GM18909 (cell line): ENCODE results near the gene PADI1.

Experiments used
- ATAC-seq: cut with Tn5 transposase; IDR thresholded peaks from one replicate; pipeline ENCODE4 v1.9.1; 2021; ENCODE audit warnings: mild to moderate bottlenecking; ENCODE audit not compliant: unreplicated experiment, poor library complexity

PADI1 gene

DNA sequence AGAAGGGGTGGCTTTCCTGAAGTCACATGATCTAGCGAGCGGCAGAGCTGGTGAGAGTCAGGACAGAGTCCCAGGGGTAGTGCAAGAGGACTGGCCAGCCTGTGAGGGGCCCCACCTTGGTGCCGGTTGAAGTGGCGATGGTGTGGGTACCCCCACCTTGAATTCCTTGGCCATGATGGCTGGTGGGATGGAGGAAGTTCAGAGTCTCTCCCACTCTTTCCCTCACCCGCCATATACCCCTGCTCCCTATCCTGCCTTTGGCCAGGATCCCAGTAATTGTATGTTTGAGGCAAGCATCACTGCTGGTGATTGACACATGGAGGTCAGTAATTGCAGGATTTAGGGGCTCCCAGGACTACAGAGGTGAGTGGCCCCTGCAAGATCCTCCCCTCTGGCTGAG lies 55.8 kb downstream of the PADI1 start:
- no peak for ATAC-seq

GRCh38 chr1:17263936-17264335 lies 59.0 kb downstream of the PADI1 start:
- no peak for ATAC-seq

- ATAC-seq: no peak
Measured at GRCh38 chr1:17264470-17264869, 59.5 kb downstream of the PADI1 start.

- no peak for ATAC-seq
Measured at GRCh38 chr1:17265162-17265561, 60.2 kb downstream of the PADI1 start.

- no peak for ATAC-seq
Measured at GRCh38 chr1:17265950-17266349, 61.0 kb downstream of the PADI1 start.

DNA sequence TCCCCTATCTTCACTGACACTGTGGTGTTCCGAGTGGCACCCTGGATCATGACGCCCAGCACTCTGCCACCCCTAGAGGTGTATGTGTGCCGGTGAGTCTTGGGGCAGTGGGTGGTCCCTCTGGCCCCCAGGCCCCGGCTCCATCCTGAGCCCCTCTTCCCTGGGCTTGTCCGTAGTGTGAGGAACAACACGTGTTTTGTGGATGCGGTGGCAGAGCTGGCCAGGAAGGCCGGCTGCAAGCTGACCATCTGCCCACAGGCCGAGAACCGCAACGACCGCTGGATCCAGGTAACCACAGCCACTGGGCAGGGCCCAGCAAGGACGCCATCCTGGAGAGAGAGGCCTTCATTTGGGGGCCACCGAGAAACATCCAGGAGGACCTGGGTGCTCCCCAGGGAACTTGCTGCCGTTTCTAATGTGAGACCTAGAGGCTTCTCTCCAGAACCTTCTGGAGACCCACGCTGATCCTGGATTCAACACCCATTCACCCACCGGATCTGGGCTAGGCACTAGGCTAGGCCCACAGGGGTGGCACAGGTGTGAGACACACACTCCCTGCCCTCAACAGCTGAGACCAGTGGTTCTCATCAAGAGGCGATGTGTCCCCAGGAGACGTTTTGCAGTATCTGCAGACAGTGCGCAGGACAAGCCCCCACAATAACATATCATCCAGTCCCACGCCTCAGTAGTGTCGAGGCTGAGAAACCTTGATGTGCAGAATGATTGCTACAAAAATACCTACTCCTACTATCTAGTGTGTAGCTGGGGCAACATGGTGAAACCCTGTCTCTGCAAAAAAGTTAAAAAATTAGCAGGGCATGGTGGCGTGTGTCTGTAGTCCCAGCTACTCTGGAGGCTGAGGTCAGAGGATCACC lies 66.2 kb downstream of the PADI1 start:
- no peak for ATAC-seq

GRCh38 chr1:17272066-17272465 lies 67.1 kb downstream of the PADI1 start:
- ATAC-seq: no peak

DNA sequence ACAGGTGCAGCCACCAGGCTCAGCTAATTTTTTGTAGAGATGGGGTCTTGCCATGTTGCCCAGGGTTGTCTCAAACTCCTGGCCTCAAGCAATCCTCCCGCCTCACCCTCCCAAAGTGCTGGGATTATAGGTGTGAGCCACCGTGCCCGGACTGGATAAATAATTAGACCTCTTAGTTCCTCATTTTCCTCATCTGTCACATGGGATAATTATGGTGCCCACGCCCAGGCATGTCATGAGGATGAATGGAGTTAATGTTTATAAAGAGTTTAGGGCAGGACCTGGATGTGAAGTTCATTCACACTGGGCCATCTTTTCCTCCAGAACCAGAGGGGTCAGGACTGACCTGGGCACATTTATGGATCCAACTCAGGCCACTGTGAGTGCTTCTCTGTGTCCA lies 67.7 kb downstream of the PADI1 start:
- ATAC-seq: no peak

DNA sequence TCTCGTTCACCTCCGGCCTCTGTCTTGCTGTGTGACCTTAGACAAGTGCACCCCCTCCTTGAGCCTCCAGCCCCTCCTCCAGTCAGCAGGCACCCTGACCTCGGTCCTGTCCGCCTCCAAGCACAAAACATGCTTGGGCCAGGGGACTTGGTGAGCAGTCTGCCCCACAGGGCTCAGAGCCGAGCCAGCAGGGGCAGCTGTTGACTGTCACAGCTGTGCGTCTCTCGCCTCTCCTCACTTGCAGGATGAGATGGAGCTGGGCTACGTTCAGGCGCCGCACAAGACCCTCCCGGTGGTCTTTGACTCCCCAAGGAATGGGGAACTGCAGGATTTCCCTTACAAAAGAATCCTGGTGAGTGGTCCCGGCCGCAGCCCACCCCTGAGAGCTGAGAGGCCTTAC lies 68.2 kb downstream of the PADI1 start:
- ATAC-seq: no peak

- ATAC-seq: no peak
Measured at GRCh38 chr1:17274186-17275170, 69.5 kb downstream of the PADI1 start.

DNA sequence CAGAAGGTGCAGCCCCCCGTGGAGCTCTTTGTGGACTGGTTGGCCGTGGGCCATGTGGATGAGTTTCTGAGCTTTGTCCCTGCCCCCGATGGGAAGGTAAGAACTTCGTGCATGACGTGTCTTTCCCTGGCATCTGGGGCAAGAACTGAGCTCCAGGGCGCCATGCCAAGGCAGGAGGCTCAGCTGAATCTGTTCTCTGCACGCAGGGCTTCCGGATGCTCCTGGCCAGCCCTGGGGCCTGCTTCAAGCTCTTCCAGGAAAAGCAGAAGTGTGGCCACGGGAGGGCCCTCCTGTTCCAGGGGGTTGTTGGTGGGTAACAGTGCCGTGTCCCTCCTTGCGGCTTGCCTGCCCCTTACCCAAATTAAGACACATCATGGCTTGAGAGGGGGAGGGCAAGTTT lies 71.6 kb downstream of the PADI1 start:
- ATAC-seq: no peak

- ATAC-seq: no peak
Measured at GRCh38 chr1:17277511-17278159, 72.7 kb downstream of the PADI1 start.

DNA sequence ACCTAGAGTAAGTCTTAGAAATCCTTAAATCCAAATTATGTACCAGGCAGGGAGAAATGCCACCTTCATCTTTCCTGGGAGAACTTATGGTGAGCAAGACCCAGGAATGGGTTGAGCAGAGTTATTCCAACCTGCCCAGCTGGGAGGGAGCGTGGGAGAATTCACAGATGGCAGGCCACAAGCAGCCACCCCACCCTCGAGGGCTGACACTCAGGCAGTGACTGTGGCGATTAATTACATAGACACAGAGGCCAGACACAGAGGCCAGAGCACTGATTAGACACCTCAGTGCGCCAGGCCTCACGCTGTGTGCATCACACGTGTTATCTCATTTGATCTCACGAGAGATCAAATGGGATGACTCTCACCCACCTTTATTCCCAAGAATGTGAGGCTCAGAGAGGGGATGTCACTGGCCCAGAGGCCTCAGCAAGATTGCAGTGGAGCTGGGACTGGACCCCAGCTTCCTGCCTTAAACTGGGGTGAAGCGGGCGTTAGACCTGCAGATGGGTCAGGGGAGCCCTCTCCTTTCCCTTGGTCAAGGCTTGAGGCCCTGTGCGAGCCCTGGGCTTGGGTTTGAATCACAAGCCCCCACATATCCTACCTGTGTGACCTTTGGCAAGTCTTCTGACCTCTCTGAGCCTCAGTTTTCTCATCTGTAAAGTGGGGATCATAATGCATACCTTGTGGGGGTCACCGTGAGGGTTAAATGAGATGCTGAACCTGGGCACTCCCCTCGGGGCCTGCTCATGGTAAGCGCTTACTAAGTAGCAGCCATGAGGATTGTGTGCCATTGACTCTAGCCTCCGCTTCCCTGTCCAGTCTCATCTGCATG lies 74.3 kb downstream of the PADI1 start:
- ATAC-seq: no peak

GRCh38 chr1:17280436-17280835 lies 75.5 kb downstream of the PADI1 start:
- ATAC-seq: no peak

- no peak for ATAC-seq
Measured at GRCh38 chr1:17280894-17281293, 76.0 kb downstream of the PADI1 start.

DNA sequence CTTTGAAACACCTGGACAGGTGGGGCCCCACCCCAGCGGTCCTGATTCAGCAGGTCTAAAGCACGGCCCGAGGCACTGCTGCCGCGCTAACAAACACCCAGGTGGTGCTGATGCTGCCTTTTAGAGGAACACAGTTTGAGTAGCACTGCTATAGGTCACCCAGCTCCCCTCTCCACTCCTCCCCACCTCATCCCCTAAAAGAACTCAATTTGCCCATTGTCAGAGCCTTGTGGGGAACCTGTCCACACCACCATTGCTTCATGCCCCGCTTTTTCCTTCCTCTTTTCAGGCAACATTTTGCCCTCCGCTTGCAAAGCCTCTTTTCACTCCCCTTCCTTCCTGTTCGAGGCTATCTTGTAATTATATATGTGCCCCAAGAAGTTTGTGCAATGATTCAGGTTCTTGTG lies 76.8 kb downstream of the PADI1 start:
- ATAC-seq: no peak

DNA sequence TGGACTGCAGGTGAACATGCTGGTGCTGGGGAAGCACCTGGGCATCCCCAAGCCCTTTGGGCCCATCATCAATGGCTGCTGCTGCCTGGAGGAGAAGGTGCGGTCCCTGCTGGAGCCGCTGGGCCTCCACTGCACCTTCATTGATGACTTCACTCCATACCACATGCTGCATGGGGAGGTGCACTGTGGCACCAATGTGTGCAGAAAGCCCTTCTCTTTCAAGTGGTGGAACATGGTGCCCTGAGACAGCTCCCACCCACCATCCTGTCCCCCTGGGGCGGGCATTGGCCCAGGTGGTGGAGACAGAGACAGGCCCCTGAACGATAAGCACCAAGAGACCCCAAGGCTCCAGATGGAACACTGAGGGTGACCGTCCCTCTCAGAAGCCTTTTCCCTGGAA lies 77.9 kb downstream of the PADI1 start:
- ATAC-seq: no peak

- ATAC-seq: no peak
Measured at GRCh38 chr1:17286646-17287045, 81.7 kb downstream of the PADI1 start.

GRCh38 chr1:17287130-17287776 lies 82.3 kb downstream of the PADI1 start:
- no peak for ATAC-seq
